ENCODE measurements around the gene UBALD2. TPM values are rescaled to one million over a fixed set of nuclear protein-coding genes. Genes with fewer than 3 reads are reported as not detected.

Gene UBALD2
- total RNA-seq, 4 donors from 2014 or later, result 14.0 to 74.1 (median 50.4) TPM

DNA sequence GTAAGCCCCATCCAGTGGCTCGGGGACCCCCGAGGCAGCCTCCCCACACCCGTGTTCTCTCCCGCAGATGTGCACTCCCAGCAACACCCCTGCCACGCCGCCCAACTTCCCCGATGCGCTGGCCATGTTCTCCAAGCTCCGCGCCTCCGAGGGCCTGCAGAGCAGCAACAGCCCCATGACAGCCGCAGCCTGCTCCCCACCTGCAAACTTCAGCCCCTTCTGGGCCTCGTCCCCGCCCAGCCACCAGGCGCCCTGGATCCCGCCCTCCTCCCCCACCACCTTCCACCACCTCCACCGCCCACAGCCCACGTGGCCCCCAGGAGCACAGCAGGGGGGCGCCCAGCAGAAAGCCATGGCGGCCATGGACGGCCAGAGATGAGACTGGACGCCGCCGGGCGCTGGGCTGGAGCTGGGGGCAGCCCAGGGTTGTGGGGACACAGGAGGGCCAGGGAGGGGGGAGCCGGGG lies 5.0 kb downstream of the UBALD2 start:
- TF ChIP-seq, protein P1, sequence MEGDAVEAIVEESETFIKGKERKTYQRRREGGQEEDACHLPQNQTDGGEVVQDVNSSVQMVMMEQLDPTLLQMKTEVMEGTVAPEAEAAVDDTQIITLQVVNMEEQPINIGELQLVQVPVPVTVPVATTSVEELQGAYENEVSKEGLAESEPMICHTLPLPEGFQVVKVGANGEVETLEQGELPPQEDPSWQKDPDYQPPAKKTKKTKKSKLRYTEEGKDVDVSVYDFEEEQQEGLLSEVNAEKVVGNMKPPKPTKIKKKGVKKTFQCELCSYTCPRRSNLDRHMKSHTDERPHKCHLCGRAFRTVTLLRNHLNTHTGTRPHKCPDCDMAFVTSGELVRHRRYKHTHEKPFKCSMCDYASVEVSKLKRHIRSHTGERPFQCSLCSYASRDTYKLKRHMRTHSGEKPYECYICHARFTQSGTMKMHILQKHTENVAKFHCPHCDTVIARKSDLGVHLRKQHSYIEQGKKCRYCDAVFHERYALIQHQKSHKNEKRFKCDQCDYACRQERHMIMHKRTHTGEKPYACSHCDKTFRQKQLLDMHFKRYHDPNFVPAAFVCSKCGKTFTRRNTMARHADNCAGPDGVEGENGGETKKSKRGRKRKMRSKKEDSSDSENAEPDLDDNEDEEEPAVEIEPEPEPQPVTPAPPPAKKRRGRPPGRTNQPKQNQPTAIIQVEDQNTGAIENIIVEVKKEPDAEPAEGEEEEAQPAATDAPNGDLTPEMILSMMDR (IDR thresholded peaks at IDR 0.05), result no peak
- no peak for TF ChIP-seq POLR2A (IDR thresholded peaks at IDR 0.05)
- Histone ChIP-seq H3K27ac (peak overlapping the region; percentile 20 to 98 (median 70)), H3K4me1 (peaks cover 8 to 66% (median 59%) of the 10 kb centered on the region in 4 donors), H3K4me3 (peak overlapping the region in 2 of 4 donors; percentile 2 to 4), H3K9me3 (no peaks in the 10 kb centered on the region), H3K27me3 (no peaks in the 10 kb centered on the region), H3K36me3 (peaks cover 0 to 21% (median 0%) of the 10 kb centered on the region in 3 donors)
- peak in 1 of 3 donors; percentile 36 for DNase-seq

DNA sequence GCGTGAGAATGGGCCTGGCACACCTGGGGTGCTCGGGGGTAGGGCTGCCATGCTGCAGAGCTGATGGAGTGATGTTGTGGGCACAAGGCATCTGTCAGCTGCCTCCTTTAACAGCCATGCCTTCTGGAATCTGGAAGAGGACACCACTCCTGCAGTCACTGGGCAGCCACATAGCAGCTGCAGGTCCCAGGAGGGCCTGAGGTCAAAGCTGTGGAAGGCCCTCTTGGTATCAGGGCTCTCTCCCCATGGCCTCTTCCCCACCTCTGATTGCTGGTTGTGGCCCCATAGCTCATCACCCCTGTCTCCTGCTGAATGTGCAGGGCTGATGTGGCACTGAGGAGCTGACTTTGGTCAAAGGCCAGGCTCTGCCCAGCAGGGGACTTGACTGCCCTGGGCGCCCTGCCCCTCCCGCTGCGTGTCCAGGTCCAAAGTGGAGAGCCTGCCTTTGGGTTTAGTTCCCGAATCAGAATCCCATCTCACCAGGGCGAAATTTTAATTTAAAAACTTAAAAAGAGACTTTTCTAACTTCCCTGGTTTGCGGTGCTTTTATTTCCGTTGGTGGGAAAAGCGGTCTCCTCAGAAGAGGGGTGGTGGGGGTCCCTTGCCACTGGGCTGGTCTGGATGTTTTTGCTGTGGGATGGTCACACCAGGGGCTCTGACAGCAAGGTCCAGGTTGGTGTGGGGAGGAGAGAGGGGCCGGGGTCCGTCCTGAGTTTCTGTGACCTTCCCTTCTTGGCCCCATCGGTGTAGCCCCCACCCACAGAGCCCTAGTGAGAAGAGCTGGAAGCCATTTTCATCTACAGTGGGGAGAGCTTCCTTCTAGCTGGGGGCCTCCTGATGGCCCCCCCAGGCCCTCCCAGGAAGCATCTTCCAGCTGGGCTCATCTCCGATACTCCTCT lies 5.9 kb downstream of the UBALD2 start:
- TF ChIP-seq, protein P1 (IDR thresholded peaks at IDR 0.05), result no peak
- TF ChIP-seq POLR2A (IDR thresholded peaks at IDR 0.05), result peak in 1 of 2 donors; percentile 42
- Histone ChIP-seq H3K9me3 (no peaks in the 10 kb centered on the region), H3K4me3 (peak overlapping the region in 3 of 4 donors; percentile 28 to 49 (median 40))

DNA sequence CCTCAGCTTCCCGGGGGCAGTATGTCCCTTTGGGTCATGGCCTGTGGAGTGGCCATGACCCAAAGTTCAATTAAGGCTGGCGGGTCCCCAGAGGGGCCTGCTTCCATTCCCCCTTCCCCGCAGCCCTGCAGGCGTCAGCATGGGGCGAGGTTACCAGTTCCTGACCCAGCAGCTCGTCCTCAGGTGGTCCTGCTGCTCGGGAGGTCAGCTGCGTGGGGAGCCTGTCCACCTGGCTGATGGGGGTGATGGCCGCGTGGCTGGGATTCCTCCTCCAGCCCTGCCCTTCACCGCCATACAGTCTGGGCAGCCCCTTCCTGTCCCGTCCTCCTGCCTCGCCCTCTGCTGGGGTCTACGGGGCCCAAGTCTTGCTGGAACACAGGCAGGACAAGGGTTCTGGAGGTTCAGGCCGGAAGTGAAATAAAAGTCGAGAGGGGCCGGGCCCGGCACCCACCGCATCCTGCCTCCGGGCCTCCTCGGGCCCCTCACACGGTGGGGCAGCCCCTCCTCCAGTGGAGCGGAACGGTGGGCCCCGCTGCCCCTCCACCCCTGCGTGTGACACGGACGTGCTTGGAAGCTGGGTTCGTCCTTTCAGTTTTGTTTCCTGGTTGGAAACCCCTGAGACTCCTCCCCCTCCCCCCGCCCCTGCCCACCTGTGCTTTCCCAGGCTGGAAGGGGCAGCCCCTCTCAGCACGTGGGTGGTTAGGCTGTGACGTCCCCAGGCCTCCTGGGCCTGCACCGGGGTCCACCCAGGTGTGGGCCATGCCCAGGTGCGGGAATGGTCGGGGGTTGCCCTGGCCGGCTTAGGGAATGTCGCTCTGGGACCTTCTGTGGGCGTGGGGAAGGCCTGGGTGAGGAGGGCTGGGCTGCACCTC lies 6.8 kb downstream of the UBALD2 start:
- Histone ChIP-seq H3K27me3 (no peaks in the 10 kb centered on the region), H3K4me3 (peak overlapping the region; percentile 28 to 49 (median 43)), H3K4me1 (peaks cover 8 to 63% (median 55%) of the 10 kb centered on the region in 4 donors), H3K27ac (peak overlapping the region; percentile 64 to 98 (median 81)), H3K36me3 (peaks cover 0 to 21% (median 0%) of the 10 kb centered on the region in 3 donors), H3K9me3 (no peaks in the 10 kb centered on the region)
- peak in 2 of 3 donors; percentile 82 to 86 for DNase-seq
- TF ChIP-seq POLR2A (IDR thresholded peaks at IDR 0.05), result no peak
- TF ChIP-seq, protein P1 (IDR thresholded peaks at IDR 0.05), result peak in 2 of 6 experiments; percentile 7 to 11

More for the DNA sequence above, 5.9 kb downstream of the UBALD2 start:
- peak in 2 of 3 donors; percentile 41 to 78 for DNase-seq
- Histone ChIP-seq H3K36me3 (peaks cover 0 to 21% (median 0%) of the 10 kb centered on the region in 3 donors), H3K4me1 (peaks cover 8 to 66% (median 59%) of the 10 kb centered on the region in 4 donors), H3K27me3 (no peaks in the 10 kb centered on the region), H3K27ac (peak overlapping the region; percentile 64 to 98 (median 81))

DNA sequence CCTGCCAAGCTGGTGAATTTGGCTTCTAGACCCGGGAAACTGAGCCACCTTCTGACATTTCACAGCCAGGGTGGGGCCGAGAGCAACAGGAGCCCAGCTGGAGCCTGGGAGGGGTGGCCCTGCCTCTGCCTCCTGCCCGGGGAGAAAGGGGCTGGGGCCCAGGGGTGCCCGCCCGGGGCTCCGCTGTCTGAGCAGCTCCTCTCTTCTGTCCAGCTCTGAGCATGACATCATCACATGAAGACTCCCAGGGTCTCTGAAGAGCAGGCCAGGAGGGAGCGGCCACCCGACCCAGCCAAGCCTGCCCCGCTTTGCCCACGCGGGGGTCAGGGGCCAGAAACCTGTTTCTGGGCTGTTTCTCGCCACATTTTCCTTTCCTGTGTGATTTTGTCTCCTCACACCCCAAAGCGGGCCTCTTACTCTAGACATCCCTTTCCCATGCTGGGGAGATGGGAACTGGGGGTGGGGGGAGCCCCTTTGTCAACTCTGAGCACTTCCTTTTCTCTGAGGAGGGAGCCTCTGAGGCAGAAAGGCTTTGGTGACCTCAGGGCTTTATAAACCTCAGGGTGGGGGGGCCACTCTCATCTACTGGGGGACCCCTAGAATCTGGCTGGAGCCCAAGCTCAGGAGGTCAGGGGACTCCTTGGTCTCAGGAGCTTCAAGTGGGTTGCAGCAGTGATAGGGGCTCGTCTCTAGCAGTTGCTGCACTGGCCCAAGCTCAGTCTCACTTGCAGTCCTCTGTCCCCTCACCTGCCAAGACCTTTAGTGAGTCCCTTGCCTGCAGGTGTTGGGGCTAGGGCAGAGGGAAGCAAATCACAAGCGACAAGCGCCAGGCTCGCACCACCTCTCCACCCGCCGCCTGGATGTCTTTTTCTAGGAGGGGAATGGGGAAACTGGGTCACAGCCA lies 7.6 kb downstream of the UBALD2 start:
- peak overlapping the region; percentile 64 to 98 (median 81) for H3K27ac ChIP-seq

More for the DNA sequence above, 7.6 kb downstream of the UBALD2 start:
- no peak for TF ChIP-seq POLR2A (IDR thresholded peaks at IDR 0.05)
- TF ChIP-seq, protein P1 (IDR thresholded peaks at IDR 0.05), result no peak
- peak in 2 of 3 donors; percentile 69 to 79 for DNase-seq
- Histone ChIP-seq H3K4me1 (peaks cover 7 to 56% (median 47%) of the 10 kb centered on the region in 4 donors), H3K9me3 (no peaks in the 10 kb centered on the region), H3K36me3 (peaks cover 0 to 21% (median 0%) of the 10 kb centered on the region in 3 donors), H3K27me3 (no peaks in the 10 kb centered on the region), H3K4me3 (peak overlapping the region; percentile 28 to 49 (median 43))

Data from Peyer's patch (tissue), 4 donors.